HCT116 (cell line): ENCODE measurements around the gene LMTK3. TPM values are rescaled to one million over a fixed set of nuclear protein-coding genes. Genes with fewer than 3 reads are reported as not detected.

Source experiments
- ATAC-seq: fragments of 200-7000 bp; cut with Tn5 transposase; 2 replicates; pipeline ENCODE4 v1.9.1; 2020; ENCODE audit warnings: mild to moderate bottlenecking, moderate library complexity
- BruUV-seq: library from RNA; stranded (reverse); fragments of 400-500 nt; replicated peaks from 2 replicates; lab custom pipeline; 2021; lab: Mats Ljungman, UMichigan
- CTCF ChIA-PET: fragments of 300-600 bp; sonication (Branson Sonifier 250); formaldehyde crosslinking; loops from one replicate; lab custom pipeline; 2021; ENCODE audit warnings: antibody characterized with exemption; lab: Charles Lee
- POLR2A ChIA-PET: fragments of 300-600, 350-600 bp; sonication (Branson Sonifier 250); formaldehyde crosslinking; loops from one replicate; lab custom pipeline; 2021; ENCODE audit warnings: antibody characterized with exemption; lab: Charles Lee
- RAD21 ChIA-PET, 2 experiments: fragments of 300-600 bp; sonication (Branson Sonifier 250); formaldehyde crosslinking; loops; one replicate each; lab custom pipeline; 2023; ENCODE audit warnings: low total read pairs in 2 of 2; ENCODE audit not compliant: uncharacterized antibody in 2 of 2, unreplicated experiment in 2 of 2, low non-redundant PET in 1 of 2; lab: Charles Lee
- DNase-seq: peaks from one replicate; pipeline ENCODE4 v3.0.0-alpha.2; 2010; ENCODE audit warnings: low read depth, low spot score
- H2AFZ ChIP-seq: fragments of 200-600 bp; shearing (Covaris generic), sonication (generic); 2 replicates; pipeline ENCODE4 v1.6.1; 2017; ENCODE audit warnings: low read depth, mixed run types, mixed read lengths, antibody characterized with exemption, low read length; ENCODE audit not compliant: poor library complexity, severe bottlenecking
- H3K27ac ChIP-seq: 2 replicates; pipeline ENCODE4 v1.5.1; 2012; ENCODE audit warnings: low read depth, low read length
- H3K27me3 ChIP-seq: fragments of 200-600 bp; sonication (generic); 2 replicates; pipeline ENCODE4 v1.6.1; 2016; ENCODE audit warnings: mixed run types, low read length, mixed read lengths; ENCODE audit not compliant: insufficient read depth
- H3K36me3 ChIP-seq, 2 experiments: fragments of 200-500 bp in 1 of 2; fragments of 200-600 bp in 1 of 2; sonication (Bioruptor generic) in 1 of 2; sonication (generic) in 1 of 2; 2 replicates each; pipeline versions ENCODE4 v1.5.1 to v1.6.1; 2014 to 2016; ENCODE audit warnings: low read length in 2 of 2, inconsistent platforms in 1 of 2, mixed read lengths in 1 of 2, mixed run types in 1 of 2; ENCODE audit not compliant: insufficient read depth in 2 of 2, control insufficient read depth in 1 of 2
- H3K4me1 ChIP-seq, 2 experiments: fragments of 200-600 bp in 1 of 2; sonication (generic) in 1 of 2; 2 replicates each; pipeline versions ENCODE4 v1.5.1 to v1.6.1; 2012 to 2017; ENCODE audit warnings: low read length in 2 of 2, inconsistent platforms in 1 of 2, mild to moderate bottlenecking in 1 of 2, mixed read lengths in 1 of 2, mixed run types in 1 of 2, moderate library complexity in 1 of 2; ENCODE audit not compliant: insufficient read depth in 2 of 2, control insufficient read depth in 1 of 2
- H3K4me2 ChIP-seq: fragments of 200-600 bp; sonication (generic); 2 replicates; pipeline ENCODE4 v1.6.1; 2017; ENCODE audit warnings: mixed run types, low read length, mixed read lengths
- H3K4me3 ChIP-seq, 2 experiments: fragments of 200-600 bp in 1 of 2; sonication (generic) in 1 of 2; replicated peaks in 1 of 2; 2 replicates each; pipeline ENCODE4 v1.5.1; 2011 to 2016; ENCODE audit warnings: low read length in 2 of 2, control low read depth in 1 of 2, low read depth in 1 of 2, mild to moderate bottlenecking in 1 of 2, mixed read lengths in 1 of 2, mixed run types in 1 of 2
- H3K79me2 ChIP-seq: fragments of 200-600 bp; sonication (generic); 2 replicates; pipeline ENCODE4 v1.6.1; 2017; ENCODE audit warnings: mild to moderate bottlenecking, mixed run types, low read length, moderate library complexity, mixed read lengths; ENCODE audit not compliant: insufficient read depth
- H3K9ac ChIP-seq: fragments of 200-600 bp; sonication (generic); 2 replicates; pipeline ENCODE4 v1.6.1; 2016; ENCODE audit warnings: low read length, mixed read lengths
- H3K9me2 ChIP-seq: fragments of 200-600 bp; sonication (generic), shearing (Covaris generic); 2 replicates; pipeline ENCODE4 v1.6.1; 2017; ENCODE audit warnings: mixed run types, mild to moderate bottlenecking, moderate library complexity; ENCODE audit not compliant: insufficient read depth
- H3K9me3 ChIP-seq, 2 experiments: fragments of 200-500 bp in 1 of 2; fragments of 200-600 bp in 1 of 2; sonication (Bioruptor generic) in 1 of 2; sonication (generic) in 1 of 2; 2 replicates each; pipeline ENCODE4 v1.6.1; 2014 to 2017; ENCODE audit warnings: low read length in 2 of 2, mixed read lengths in 2 of 2, inconsistent platforms in 1 of 2, low read depth in 1 of 2, mild to moderate bottlenecking in 1 of 2, mixed run types in 1 of 2, moderate library complexity in 1 of 2; ENCODE audit not compliant: control insufficient read depth in 1 of 2, insufficient read depth in 1 of 2
- H4K20me1 ChIP-seq: fragments of 200-600 bp; sonication (generic), shearing (Covaris generic); 2 replicates; pipeline ENCODE4 v1.6.1; 2017; ENCODE audit warnings: mixed run types, mild to moderate bottlenecking, moderate library complexity; ENCODE audit not compliant: insufficient read depth
- ELF1 ChIP-seq: IDR thresholded peaks from 2 replicates; pipeline ENCODE4 v1.6.1; 2012; ENCODE audit warnings: low read depth, borderline replicate concordance
- EZH2phosphoT487 ChIP-seq: fragments of 200-600 bp; IDR thresholded peaks from 2 replicates; pipeline ENCODE4 v1.6.1; 2018; ENCODE audit warnings: antibody characterized with exemption, borderline replicate concordance
- JUND ChIP-seq: IDR thresholded peaks from 2 replicates; pipeline ENCODE4 v1.6.1; 2012
- POLR2AphosphoS5 ChIP-seq: IDR thresholded peaks from 2 replicates; pipeline ENCODE4 v1.6.1; 2011; ENCODE audit warnings: mild to moderate bottlenecking, low read depth, low read length, moderate library complexity
- RAD21 ChIP-seq: IDR thresholded peaks from 2 replicates; pipeline ENCODE4 v1.6.1; 2012; ENCODE audit warnings: low read depth, mild to moderate bottlenecking
- SIN3A ChIP-seq: IDR thresholded peaks from 2 replicates; pipeline ENCODE4 v1.6.1; 2012; ENCODE audit warnings: low read depth
- YY1 ChIP-seq: IDR thresholded peaks from 2 replicates; pipeline ENCODE4 v1.6.1; 2011; ENCODE audit warnings: low read length, low read depth, moderate library complexity, mild to moderate bottlenecking; ENCODE audit not compliant: insufficient replicate concordance; ENCODE audit errors: extremely low read depth
- ZFX ChIP-seq: fragments of 450-650 bp; IDR thresholded peaks from 2 replicates; pipeline ENCODE4 v1.6.1; 2017
- intact Hi-C: fragments of 100-400 bp; cut with micrococcal nuclease; formaldehyde crosslinking; loops from 2 replicates; pipeline ENCODE4 v1.10.0; 2022
- total RNA-seq: library from RNA; stranded (reverse); gene quantifications from one replicate; pipeline ENCODE4 v1.2.1, GENCODE V29; 2021; ENCODE audit not compliant: unreplicated experiment
- TF ChIP-seq, protein P1 (sequence below), 3 experiments: fragments of 200-600 bp in 1 of 3; sonication (generic) in 1 of 3; IDR thresholded peaks in 2 of 3; conservative IDR thresholded peaks in 1 of 3; 2 replicates each; pipeline ENCODE4 v1.5.1; 2012 to 2017; ENCODE audit warnings: low read depth in 2 of 3, low read length in 2 of 3, antibody characterized with exemption in 1 of 3, borderline replicate concordance in 1 of 3, control low read depth in 1 of 3, mild to moderate bottlenecking in 1 of 3, mixed read lengths in 1 of 3, mixed run types in 1 of 3, moderate library complexity in 1 of 3; ENCODE audit not compliant: insufficient read depth in 1 of 3
- TF ChIP-seq, protein P2 (sequence below): IDR thresholded peaks from 2 replicates; pipeline ENCODE4 v1.6.1; 2012; ENCODE audit warnings: low read depth

Gene LMTK3
- total RNA-seq, 1 experiment from 2014 or later: 19.9 TPM

DNA sequence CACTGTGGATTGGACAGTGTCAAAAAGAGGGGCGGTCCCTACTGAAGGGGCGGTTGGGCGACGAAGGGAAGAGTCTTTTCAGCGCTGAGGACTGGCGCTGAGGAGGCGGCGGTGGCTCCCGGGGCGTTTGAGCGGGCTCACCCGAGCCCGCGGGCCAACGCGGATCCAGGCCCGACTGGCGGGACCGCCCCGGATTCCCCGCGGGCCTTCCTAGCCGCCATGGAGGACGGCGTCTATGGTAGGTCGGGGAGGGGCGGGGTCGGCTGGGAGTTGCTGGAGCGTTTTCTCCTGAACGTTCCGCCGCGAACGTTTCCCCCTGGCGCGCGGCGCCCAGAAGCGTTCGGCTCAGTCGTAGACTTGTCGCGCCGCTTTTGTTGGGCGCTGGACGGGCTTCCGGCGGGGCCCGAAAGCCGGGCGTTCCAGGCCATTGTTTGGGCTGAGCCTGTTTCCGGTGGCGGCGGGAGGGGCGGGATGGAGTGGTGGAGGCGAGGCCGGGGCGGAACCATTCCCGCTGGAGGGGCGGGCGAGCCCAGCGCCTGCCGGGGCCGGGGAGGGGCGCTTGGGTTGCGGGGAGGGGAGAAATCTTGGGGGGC lies 42.2 kb downstream of the LMTK3 start, which contains the start of gene CYTH2:
TSS of gene CYTH2 (plus strand) at position 81 of the 593 bp plus-strand sequence. CDS start at position 220, 139 bp downstream.
- Histone ChIP-seq H3K27me3 (no peaks in the 10 kb centered on the region), H4K20me1 (no peaks in the 10 kb centered on the region), H3K36me3 (peaks cover 27 to 31% of the 10 kb centered on the region in 2 experiments), H2AFZ (no peak within 1 kb of the TSS), H3K4me3 (peak within 1 kb of the TSS; percentile 88 to 90), H3K9me3 (no peaks in the 10 kb centered on the region), H3K9ac (peak within 1 kb of the TSS; percentile 96), H3K79me2 (peaks cover 18% of the 10 kb centered on the region), H3K4me1 (peaks cover 11 to 25% of the 10 kb centered on the region in 2 experiments), H3K4me2 (peak within 1 kb of the TSS; percentile 93), H3K27ac (peak within 1 kb of the TSS; percentile 94), H3K9me2 (no peaks in the 10 kb centered on the region)
- TSS peak; percentile 46 for BruUV-seq
- ChIA-PET CTCF (interaction anchor here (1.1 to 1.5 kb wide), 2 partner anchors 20 to 115 kb away, joined by 3 to 6 read pairs; no protein-coding TSS in a partner anchor), POLR2A (interaction anchor here (1.3 kb wide), 1 partner anchor 18 kb away, joined by 6 read pairs; no protein-coding TSS in a partner anchor), RAD21 (no interaction called here)
- DNase-seq: no peak
- ATAC-seq: peak; percentile 70
- no peak for TF ChIP-seq SIN3A
- TF ChIP-seq, protein P1, sequence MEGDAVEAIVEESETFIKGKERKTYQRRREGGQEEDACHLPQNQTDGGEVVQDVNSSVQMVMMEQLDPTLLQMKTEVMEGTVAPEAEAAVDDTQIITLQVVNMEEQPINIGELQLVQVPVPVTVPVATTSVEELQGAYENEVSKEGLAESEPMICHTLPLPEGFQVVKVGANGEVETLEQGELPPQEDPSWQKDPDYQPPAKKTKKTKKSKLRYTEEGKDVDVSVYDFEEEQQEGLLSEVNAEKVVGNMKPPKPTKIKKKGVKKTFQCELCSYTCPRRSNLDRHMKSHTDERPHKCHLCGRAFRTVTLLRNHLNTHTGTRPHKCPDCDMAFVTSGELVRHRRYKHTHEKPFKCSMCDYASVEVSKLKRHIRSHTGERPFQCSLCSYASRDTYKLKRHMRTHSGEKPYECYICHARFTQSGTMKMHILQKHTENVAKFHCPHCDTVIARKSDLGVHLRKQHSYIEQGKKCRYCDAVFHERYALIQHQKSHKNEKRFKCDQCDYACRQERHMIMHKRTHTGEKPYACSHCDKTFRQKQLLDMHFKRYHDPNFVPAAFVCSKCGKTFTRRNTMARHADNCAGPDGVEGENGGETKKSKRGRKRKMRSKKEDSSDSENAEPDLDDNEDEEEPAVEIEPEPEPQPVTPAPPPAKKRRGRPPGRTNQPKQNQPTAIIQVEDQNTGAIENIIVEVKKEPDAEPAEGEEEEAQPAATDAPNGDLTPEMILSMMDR (IDR thresholded peaks at IDR 0.05 in 2 of 3, conservative IDR thresholded peaks at IDR 0.05 in 1 of 3; ENCODE audit: borderline replicate concordance in 1 of 3, insufficient read depth in 1 of 3, low read depth in 2 of 3, low read length in 2 of 3): no peak
- no peak for TF ChIP-seq ELF1
- 0 out of 2 replicates have a peak, but pooled peaks have one; percentile 50 for TF ChIP-seq ZFX
- peak; percentile 41 for TF ChIP-seq YY1
- TF ChIP-seq, protein P2, sequence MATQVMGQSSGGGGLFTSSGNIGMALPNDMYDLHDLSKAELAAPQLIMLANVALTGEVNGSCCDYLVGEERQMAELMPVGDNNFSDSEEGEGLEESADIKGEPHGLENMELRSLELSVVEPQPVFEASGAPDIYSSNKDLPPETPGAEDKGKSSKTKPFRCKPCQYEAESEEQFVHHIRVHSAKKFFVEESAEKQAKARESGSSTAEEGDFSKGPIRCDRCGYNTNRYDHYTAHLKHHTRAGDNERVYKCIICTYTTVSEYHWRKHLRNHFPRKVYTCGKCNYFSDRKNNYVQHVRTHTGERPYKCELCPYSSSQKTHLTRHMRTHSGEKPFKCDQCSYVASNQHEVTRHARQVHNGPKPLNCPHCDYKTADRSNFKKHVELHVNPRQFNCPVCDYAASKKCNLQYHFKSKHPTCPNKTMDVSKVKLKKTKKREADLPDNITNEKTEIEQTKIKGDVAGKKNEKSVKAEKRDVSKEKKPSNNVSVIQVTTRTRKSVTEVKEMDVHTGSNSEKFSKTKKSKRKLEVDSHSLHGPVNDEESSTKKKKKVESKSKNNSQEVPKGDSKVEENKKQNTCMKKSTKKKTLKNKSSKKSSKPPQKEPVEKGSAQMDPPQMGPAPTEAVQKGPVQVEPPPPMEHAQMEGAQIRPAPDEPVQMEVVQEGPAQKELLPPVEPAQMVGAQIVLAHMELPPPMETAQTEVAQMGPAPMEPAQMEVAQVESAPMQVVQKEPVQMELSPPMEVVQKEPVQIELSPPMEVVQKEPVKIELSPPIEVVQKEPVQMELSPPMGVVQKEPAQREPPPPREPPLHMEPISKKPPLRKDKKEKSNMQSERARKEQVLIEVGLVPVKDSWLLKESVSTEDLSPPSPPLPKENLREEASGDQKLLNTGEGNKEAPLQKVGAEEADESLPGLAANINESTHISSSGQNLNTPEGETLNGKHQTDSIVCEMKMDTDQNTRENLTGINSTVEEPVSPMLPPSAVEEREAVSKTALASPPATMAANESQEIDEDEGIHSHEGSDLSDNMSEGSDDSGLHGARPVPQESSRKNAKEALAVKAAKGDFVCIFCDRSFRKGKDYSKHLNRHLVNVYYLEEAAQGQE: no peak
- TF ChIP-seq JUND: no peak
- TF ChIP-seq POLR2AphosphoS5: peak; percentile 77
- no peak for TF ChIP-seq RAD21
- TF ChIP-seq EZH2phosphoT487: no peak
- intact Hi-C loops: loop anchor here (2.0 kb wide), 1 partner anchor 19 kb away; no protein-coding TSS in a partner anchor
